NCI-H128 (cell line): Measurements from ENCODE around the gene COL5A3.
A peak's percentile ranks its signal among the peaks of the same experiment; 100 is the strongest.
"Not testable (repeated sequence)": the region's sequence is repeated elsewhere in the genome, so short reads cannot be mapped to it uniquely, and the experiment has no call there.

Source experiments
- DNase-seq: peaks from one replicate; lab custom pipeline; 2025; ENCODE audit not compliant: unreplicated experiment; lab: John Stamatoyannopoulos, UW

The COL5A3 gene

DNA sequence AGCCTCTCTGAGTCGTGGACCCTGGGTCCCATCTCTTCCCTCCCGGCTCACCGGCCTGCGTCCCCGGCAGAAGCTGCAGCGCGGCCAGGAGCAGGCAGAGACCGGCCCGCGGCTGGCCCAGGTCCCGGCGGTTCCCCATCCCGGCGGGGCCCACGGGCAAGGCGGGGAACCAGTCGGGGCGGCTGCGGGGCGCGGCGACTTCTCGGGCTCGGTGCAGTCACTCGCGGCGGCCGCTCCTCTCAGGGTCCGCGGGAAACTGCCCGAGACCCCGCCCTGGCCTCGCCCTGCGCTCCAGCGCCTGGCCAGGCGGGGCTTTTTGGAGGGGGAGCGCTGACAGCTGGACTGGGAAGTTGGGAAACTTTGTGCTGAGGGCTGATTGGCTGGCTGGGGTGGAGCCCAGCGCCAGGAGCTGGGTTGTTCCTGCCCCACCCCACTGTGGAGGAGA, at the start of gene COL5A3:
COL5A3 (minus strand) TSS at position 258 of the 445 bp plus-strand sequence; CDS start at position 139, 119 bp downstream.
- no peak for DNase-seq

DNA sequence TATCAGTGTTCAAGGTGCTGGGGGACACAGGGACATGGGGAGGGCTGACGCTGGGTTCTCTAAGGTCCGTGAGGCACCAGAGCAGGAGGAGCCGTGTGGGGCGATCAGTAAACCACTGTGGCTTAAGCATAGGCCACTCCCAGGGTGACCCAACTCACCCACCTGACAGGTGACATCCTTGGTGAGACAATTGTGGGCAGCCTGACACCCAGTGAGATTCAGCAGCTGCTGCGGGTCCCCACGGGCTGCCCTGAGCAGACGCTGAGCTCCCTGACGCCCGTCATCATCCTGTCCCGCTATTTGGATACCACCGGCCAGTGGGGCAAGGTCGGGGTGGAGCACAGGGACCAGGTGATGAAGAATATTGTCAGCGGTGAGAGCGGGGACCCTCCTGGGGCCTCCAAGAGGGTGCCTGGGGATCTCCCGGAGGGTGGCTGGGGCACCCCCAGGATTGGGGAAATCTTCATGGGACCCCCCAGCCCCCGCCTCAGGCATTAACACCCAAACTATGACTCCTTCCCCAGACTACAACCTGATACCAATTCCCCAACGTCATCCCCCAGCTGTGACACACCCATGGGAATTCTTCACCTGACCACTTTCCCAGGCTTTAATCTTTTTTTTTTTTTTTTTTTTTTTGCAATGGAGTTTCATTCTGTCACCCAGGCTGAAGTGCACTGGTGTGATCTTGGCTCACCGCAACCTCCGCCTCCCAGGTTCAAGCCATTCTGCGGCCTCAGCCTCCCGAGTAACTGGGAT, 42.5 kb upstream of the COL5A3 start:
- no peak for DNase-seq

DNA sequence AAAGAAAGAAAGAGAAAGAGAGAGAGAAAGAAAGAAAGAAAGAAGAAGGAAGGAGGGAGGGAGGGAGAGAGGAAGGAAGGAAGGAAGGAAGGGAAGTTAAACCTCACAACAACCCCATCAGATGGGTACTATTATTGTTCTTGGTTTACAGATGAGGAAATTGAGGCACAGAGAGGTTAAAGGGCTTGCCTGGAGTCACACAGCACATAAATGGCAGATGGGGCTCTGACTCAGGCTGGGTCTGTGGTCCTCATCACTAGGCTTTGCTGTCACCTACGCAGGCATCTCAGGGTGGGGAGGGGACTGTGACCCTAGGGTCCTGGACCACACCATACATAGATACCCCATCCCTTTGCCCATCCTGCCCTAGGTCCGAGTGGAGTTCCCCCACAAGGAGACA, 39.3 kb upstream of the COL5A3 start:
- no peak for DNase-seq

DNA sequence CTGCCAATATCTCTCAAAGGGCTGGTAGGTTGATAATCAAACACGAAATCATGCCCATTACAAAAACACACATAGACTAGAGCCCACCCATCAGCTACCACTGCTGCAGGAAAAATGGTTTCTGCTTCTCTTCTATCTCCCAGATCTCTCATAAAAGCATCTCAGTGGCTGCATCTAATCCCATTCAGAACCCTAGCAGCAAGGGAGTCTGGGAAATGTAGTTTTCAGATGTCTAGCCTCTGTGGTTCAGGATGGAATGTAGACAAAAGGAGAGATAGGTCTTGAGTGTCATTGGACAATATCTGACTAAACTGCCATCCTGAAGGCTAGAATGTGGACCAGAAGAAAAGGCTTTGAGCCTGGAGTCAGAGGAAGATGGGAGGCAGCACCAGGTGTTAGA, 35.1 kb upstream of the COL5A3 start:
- DNase-seq = no peak

DNA sequence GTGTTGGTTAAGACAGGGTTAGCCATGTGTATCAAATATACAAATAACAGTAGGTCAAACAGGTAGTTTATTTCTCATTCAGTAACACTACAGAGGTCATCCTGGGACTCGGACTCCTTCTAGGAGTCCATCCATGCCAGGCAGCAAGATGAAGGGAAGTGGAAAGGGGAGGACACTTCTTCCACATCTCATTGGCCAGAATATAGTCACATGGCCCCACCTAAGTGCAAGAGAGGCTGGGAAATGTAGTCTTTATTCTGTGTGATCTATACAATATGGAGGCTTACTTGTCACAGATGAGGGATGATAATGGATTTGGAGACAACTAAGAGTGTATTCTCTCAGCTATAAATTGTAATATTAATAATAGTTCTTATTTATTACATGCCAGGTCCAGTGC, 34.1 kb upstream of the COL5A3 start:
- no peak for DNase-seq

DNA sequence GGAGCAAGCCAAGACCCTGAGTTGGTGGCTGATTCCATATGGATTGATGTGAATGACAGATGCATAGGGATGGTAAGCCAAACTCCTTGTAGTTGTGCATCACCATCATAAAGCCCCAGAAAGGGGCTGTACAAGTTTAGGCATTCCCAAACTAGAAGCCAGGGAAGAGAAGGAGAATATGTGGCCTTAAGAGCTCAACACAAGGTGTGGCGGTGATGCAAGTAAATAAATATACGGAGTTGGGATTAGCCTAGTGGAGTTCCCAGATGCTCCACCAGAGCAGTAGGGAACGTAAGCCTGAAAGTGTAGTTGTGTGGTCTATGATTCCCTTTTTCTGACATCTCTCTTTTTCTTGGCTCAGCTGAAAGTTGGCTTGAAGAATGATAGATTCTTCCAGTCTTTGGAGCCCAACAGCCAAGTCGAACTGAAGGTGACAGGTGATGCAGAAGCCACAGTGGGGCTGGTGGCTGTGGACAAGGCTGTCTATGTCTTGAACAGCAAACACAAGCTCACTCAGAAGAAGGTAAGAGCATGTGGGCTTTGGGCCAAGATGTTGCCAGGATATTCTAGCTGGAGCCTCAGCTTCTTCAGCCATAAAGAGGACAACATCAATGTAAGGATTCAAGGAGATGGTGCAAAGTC, 33.1 kb upstream of the COL5A3 start:
- DNase-seq = peak; percentile 1

DNA sequence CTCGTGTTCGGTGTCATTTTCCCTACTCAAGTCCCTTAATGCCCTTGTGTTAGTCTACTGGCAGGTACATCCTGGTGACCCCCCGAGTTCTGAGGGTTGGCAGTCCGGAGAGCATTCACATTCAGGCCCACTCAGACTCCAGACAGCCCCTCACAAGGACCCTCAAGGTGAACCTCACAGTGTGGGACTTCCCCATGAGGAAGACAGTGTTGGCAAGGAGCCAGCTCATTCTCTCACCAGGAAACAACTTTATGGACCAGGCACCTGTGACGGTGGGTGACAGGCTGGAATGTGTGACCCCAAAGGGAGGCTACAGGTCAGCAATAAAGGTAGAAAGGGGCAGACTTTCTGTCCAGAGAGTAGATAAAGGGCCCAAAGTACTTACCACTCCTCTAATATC, 27.5 kb upstream of the COL5A3 start:
- DNase-seq = no peak

DNA sequence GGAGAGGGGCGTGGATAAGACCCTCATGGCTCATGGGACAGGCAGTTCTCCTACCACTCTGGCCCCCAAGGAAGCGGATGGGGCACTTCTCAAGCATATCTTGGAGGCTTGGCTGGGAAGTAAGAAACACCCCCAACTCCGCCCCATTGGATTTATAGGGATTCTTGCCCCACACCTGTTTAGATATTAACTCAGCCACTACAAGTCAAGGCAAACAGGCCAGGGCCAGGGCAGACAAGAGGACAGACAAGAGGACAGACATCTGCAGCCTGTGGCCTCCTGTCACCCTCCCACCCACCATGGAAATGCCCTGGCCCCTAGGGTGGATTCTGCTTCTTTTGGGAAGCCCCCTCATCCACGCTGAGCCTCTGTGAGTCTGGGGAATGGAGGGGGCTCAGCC, 27.1 kb upstream of the COL5A3 start:
- no peak for DNase-seq

DNA sequence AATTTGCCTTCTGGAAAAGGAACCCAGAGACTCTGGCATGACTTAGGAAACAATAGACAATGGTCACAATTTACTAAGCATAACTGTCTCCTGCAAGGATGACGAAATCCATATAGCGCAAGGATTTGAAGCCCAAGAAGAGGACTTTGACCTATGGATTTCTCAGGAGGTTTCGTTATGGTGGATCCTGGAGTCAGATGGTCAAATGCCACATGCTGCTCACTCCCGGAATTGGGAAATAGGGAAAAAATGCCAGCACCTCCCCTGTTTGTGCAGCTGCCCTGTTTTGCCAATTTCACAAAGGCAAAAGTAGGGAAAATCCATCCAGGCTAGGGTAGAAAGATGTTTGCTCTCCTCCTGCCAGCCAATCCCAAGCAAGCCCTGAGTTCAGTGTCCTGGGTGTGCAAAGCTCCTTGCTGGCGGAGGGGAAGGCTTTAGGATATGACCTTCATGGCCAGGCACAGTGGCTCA, 26.3 kb upstream of the COL5A3 start:
- no peak for DNase-seq

DNA sequence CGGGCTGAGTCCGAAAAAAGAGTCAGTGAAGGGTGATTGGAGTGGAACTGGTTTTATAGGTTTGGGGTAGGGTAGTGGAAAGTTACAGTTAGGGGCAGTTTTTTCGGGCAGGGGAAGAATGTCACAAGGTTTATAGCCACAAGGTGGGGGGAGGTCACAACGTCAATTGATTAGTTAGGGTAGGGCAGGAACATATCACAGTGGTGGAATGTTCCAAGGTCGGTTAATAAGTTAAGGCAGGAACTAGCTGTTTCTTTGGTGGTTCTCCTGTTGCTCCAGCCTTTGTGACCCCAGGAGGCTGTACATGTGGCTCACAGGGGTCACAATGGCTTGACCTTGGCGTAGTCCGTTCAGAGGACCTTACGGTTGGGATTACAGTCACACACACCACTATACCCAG, 23.3 kb upstream of the COL5A3 start:
- no peak for DNase-seq

DNA sequence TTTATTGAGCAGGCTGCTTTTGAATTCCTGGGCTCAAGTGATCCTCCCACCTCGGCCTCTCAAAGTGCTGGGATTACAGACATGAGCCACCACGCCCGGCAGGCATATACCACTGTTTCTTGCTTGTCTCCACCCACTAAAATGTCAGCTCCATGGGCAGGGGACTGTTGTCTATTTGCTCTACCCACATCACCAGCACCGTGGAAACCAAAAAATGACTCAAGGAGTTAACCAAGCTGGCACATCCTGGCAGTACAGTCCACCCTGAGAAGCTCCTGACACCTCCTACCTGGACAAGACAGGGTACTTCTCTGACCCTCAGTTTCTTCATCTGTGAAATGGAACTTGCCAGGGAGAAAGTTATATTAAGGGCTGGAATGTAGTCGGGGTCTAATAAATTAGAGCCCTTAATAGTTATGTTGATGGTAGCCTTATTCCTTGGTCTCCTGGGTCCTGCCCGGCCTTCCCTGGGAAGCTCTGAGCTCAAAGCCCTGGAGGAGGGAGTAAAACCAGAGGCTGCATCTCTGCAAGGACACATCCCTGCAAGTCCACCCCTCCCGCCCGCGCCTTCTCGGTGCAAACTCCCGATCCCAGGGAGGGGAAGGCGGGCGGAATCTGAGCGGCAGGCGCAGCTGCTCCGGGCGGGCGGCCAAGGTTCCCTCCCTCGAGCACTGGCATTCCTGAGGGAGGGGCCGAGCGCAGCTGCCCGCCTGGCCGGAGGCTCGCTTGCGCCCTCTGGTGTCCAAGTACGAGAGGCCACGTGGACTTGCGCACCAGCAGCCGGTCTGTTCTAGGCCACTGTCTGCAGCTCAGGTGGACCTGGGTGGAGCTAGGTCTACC, 17.1 kb upstream of the COL5A3 start:
- DNase-seq = peak; percentile 58

DNA sequence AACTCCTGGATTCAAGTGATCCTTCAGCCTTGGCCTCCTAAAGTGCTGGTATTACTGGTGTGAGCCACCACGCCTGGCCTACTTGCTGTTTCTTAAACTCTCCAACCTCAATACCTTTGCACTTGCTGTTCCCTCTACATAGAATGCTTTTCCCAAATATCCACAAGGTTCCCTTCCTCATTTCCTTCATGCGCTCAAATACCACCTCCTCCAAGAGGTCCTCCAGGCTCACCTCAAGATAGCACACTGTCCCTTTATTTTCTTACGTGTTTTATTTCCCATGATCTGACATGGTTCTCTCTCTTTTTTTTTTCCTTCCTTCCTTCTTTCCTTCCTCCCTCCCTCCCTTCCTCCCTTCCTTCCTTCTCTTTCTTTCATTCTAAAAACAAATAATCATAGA, 16.4 kb upstream of the COL5A3 start:
- no peak for DNase-seq

DNA sequence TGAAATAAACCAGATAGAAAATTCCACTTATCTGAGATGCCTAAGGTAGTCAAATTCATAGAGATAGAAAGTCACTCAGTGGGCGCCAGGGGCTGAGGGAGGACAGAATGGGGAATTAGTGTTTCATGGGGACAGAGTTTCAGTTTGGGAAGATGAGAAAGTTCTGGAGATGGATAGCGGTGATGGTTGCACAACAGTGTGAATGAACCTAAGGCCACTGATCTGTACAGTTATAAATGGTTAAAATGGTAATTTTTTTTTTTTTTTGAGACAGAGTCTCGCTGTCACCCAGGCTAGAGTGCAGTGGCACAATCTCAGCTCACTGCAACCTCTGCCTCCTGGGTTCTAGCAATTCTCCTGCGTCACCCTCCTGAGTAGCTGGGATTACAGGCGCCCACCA, 12.8 kb upstream of the COL5A3 start:
- DNase-seq = not testable (repeated sequence)

DNA sequence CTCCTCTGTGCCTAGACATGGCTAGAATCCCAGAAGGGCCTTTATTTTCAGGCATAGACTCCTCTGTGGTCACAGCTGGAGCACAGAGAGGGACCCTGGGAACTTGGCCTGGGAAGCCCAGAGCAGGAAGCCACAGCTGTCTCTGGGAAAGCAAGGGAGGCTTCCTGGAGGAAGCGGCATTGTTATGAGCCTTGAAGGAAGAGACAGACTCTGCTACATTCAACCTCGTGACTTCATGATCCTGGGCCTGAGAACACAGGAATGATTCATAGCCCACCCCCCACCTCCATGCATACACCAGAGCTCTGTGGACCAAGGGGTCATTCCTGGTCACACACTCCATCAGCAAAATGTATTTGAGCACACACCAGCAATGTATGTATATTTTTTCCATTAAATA, 11.6 kb upstream of the COL5A3 start:
- DNase-seq = no peak

DNA sequence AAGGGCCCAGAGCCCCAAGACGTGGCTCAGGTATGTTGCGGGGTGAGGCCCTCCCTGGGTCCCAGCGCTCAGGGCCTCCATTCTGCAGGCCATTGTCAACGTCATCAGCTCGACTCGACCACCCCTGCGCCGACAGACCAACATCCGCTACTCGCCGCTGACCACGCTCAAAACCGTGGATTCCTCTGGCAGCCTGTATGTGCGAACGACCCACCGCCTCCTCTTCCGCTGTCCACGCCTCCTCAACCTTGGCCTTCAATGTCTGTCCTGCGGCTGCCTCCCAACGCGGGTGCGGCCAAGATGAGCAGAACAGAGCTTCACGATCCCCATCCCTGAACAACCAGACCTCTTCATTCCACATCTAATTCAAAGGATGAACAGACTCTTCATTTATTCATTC, 11.1 kb upstream of the COL5A3 start:
- no peak for DNase-seq

DNA sequence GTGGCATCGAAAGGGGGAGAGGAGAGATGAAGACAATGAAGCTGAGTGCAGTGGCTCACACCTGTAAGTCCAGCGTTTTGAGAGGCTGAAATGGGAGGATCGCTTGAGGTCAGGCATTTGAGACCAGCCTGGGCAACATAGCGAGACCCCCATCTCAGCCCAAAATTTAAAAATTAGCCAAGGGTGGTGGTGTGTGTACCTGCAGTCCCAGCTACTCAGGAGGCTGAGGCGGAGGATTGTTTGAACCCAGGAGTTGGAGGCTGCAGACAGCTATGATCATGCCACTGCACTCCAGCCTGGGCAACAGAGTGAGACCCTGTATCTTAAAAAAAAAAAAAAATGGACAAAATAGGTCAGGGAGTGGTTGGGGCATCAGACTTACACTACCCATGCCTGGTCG, 10.5 kb upstream of the COL5A3 start:
- DNase-seq = no peak

DNA sequence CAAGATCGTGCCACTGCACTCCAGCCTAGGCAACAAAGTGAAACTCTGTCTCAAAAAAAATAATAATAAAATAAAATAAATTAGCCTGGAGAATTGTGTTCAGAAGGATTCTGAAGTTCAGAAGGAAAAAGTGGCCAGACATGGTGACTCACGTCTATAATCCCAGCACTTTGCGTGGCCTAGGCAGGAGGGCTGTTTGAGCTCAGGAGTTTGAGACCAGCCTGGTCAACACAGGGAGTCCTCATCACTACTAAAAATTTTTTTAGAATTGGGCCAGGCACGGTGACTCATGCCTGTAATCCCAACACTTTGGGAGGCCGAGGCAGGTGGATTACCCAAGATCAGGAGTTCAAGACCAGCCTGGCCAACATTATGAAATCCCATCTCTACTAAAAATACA, 8.9 kb upstream of the COL5A3 start:
- no peak for DNase-seq

DNA sequence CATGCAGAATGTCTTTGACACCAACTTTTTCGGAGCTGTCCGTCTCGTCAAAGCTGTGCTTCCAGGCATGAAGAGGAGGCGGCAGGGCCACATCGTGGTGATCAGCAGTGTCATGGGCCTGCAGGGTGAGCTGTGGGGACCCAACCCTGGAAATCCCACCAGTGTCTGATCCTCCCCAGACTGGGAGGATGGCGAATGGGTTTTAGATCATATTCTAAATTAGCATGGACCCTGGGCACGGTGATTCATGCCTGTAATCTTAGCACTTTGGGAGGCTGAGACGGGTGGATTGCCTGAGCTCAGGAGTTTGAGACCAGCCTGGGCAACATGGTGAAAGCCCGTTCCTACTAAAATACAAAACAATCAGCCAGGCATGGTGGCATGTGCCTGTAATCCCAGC, 8.5 kb upstream of the COL5A3 start:
- DNase-seq = no peak

DNA sequence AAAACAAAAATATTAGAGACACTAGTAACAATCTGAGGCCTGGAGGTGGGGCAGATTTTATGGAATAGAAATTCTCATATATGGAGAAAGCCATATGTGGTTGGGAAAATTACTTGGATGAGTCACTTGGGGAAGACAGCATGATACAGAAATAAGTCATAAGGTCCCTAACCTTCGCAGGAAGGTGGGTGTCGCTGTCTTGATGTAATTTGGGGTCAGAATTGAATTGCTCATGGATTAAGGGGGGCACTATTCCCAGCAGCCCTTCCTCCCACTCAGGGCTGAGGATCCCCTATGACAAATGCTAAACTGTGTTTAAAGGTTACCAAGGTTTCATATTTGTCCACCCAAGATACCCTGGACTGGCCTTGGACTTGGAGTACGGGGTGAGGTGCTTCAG, 8.0 kb upstream of the COL5A3 start:
- no peak for DNase-seq

DNA sequence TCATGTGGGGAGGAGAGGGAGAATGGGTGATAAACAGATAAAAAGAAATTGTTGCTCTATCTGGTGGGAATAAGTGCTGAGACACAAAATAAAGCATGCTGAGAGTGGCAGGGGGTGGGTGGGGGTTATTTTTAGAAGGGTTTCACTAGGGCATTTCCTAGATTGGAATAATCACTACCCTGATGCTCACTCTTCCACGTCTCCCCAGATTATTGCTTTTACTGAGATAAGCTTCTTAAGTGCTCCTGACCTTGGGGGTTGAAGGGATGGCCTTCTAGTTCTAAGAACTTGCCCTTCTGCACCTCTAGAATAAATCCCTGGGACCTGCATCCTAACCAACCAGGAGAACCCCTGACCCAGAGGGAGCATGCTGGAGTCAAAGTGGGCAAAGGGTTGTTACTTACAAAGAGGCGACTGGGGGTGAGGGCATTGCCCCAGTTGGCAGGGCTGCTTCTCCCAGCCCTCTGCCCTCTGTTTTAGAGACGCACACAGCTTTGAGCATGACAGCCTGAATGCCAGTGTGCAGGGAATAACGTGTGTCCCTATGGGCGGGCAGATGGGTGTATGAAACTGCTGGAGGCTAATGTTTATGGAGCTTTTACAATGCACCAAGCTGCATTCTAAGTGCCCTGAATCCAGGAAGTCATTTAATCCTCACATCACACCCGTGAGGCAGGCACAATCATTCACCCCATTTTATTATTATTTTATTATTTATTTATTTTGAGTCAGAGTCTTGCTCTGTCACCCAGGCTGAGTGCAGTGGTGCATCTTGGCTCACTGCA, 3.7 kb upstream of the COL5A3 start:
- no peak for DNase-seq

DNA sequence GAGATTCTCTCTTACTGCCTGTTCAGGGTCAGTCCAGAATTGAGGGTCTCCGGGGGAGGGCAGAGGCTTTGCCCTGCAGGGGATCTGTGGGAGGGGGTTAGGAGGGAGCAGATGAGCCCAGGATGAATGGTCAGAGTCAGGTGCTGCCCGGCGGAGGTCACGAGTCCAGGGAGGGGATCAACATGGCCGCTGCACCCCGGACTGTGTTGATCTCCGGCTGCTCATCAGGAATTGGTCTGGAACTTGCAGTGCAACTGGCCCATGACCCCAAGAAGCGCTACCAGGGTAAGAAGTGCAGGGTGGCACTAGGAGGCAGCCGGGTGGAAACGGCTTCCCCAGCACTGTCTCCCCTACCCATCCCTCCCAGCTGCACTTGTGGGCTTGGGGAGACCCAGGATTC, 3.0 kb upstream of the COL5A3 start, which contains the start of gene RDH8:
RDH8 (plus strand) TSS at position 168 of the 400 bp plus-strand sequence; CDS start at position 183, 15 bp downstream.
- DNase-seq = no peak
